Naive thymus-derived CD8-positive, alpha-beta T cell (primary cell): ENCODE measurements around the gene SMC6. TPM values are rescaled to one million over a fixed set of nuclear protein-coding genes. Genes with fewer than 3 reads are reported as not detected.

Experiments used
- ATAC-seq, 2 donors: fragments of 150-1000 bp; cut with Tn5 transposase in 1 of 2; sonication (Bioruptor Pico), chemical (Tn5 transposase) in 1 of 2; 1 replicate in 1 of 2; 2 replicates in 1 of 2; pipeline ENCODE4 v1.10.0; 2021; ENCODE audit warnings: mild to moderate bottlenecking in 2 of 2, moderate library complexity in 2 of 2
- POLR2A ChIA-PET: fragments of 350-600 bp; sonication (Branson Sonifier 250); formaldehyde crosslinking; loops from one replicate; lab custom pipeline; 2021; ENCODE audit warnings: antibody characterized with exemption; lab: Charles Lee
- DNase-seq, 10 donors: peaks; one replicate each; pipeline versions ENCODE4 v3.0.0 to v3.0.0-alpha.2; 2020 to 2022
- H3K27ac Mint-ChIP-seq, 10 donors: one replicate each; pipeline ENCODE4 v1.8.0; 2020 to 2022; ENCODE audit warnings: mild to moderate bottlenecking in 10 of 10, mixed read lengths in 10 of 10, moderate library complexity in 4 of 10, inconsistent platforms in 1 of 10
- H3K27me3 Mint-ChIP-seq, 5 donors: one replicate each; pipeline ENCODE4 v1.8.0; 2021 to 2022; ENCODE audit warnings: mixed read lengths in 5 of 5
- H3K36me3 Mint-ChIP-seq, 3 donors: one replicate each; pipeline ENCODE4 v1.8.0; 2020 to 2022; ENCODE audit warnings: mixed read lengths in 3 of 3, mild to moderate bottlenecking in 2 of 3, inconsistent platforms in 1 of 3
- H3K4me1 Mint-ChIP-seq, 4 donors: one replicate each; pipeline ENCODE4 v1.8.0; 2021 to 2022; ENCODE audit warnings: mixed read lengths in 4 of 4
- H3K4me3 Mint-ChIP-seq, 10 donors: one replicate each; pipeline ENCODE4 v1.8.0; 2020 to 2022; ENCODE audit warnings: mild to moderate bottlenecking in 10 of 10, mixed read lengths in 10 of 10, moderate library complexity in 6 of 10, inconsistent platforms in 1 of 10
- H3K9me3 Mint-ChIP-seq, 9 donors: one replicate each; pipeline ENCODE4 v1.8.0; 2020 to 2022; ENCODE audit warnings: mixed read lengths in 9 of 9, mild to moderate bottlenecking in 3 of 9, inconsistent platforms in 1 of 9, moderate library complexity in 1 of 9
- polyA plus RNA-seq, 3 donors: library from polyadenylated mRNA; unstranded; fragments of 300-500 nt; fragmentation: Illumina TruSeq; gene quantifications; one replicate each; pipeline ENCODE4 v1.2.3, GENCODE V29; 2021
- total RNA-seq, 8 experiments: library from RNA in 2 of 8; stranded (reverse) in 2 of 8; gene quantifications; one replicate each; pipeline ENCODE4 v1.2.3 and lab custom pipeline; 2021 to 2026

SMC6 gene
- total and polyA plus RNA-seq, 5 experiments from 2014 or later = 7.7 to 22.5 (median 8.7) TPM

- Mint-ChIP-seq H3K4me3 (no peak overlapping the region), H3K27ac (no peak overlapping the region), H3K27me3 (peaks cover 7 to 29% (median 13%) of the 10 kb centered on the region in 5 donors), H3K4me1 (no peaks in the 10 kb centered on the region), H3K36me3 (no peaks in the 10 kb centered on the region), H3K9me3 (no peaks in the 10 kb centered on the region)
- DNase-seq (no peak), ATAC-seq (no peak)
- POLR2A ChIA-PET = no interaction called here
These were observed 138.5 kb downstream of the SMC6 start for GRCh38 chr2:17615147-17615546.

GRCh38 chr2:17614174-17614930, 139.3 kb downstream of the SMC6 start:
- Mint-ChIP-seq H3K36me3 (no peaks in the 10 kb centered on the region), H3K4me3 (peak overlapping the region in 1 of 10 donors; percentile 6), H3K4me1 (no peaks in the 10 kb centered on the region), H3K27ac (no peak overlapping the region), H3K9me3 (no peaks in the 10 kb centered on the region), H3K27me3 (peaks cover 3 to 21% (median 8%) of the 10 kb centered on the region in 5 donors)
- POLR2A ChIA-PET = no interaction called here
- DNase-seq (no peak), ATAC-seq (no peak)

Other genes starting within 250 kb of the SMC6 start
- not detected for gene RAD51AP2, start 235.4 kb downstream of the SMC6 start, total RNA-seq
- gene RAD51AP2, start 235.4 kb downstream of the SMC6 start, polyA plus RNA-seq = not detected
- not detected for gene VSNL1, start 213.1 kb downstream of the SMC6 start, total RNA-seq
- not detected for gene VSNL1, start 213.1 kb downstream of the SMC6 start, polyA plus RNA-seq
- gene GEN1, start 328 bp upstream of the SMC6 start, total RNA-seq = 1 to 10 TPM; 7.9 to 8.2 TPM
- 1 to 10 TPM in 2 of 3 donors, under 1 TPM in 1; 0.80 to 2.1 (median 1.2) TPM for gene GEN1, start 328 bp upstream of the SMC6 start, polyA plus RNA-seq
- not detected for gene MSGN1, start 62.6 kb upstream of the SMC6 start, total RNA-seq
- not detected for gene MSGN1, start 62.6 kb upstream of the SMC6 start, polyA plus RNA-seq
- gene KCNS3, start 124.9 kb upstream of the SMC6 start, total RNA-seq = not detected
- gene KCNS3, start 124.9 kb upstream of the SMC6 start, polyA plus RNA-seq = not detected